ENCODE measurements around the gene MC5R.
"Not testable (repeated sequence)": the region's sequence is repeated elsewhere in the genome, so short reads cannot be mapped to it uniquely, and the experiment has no call there.

Gene MC5R

DNA sequence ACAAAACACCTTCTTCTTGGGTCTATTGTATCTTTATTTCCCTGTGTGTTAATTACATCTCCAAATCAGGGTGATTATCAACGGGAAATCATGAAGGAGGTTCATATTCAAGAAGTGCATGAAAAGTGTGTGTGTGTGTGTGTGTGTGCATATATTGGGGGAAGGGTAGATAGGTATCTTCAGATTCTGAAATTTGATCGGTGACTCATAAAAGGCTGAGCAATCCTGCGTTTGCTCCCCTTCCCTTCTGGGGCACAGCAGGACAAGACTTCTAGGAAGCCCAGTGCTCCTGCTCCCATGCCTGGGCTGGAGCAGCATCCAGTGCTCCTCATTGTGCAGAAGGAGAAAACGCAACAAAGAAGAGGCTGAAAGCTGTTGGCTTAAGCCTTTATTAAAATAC is 25.8 kb downstream of the MC5R start:
- no peak for DNase-seq (ENCODE audit: low read depth in 2 of 2)

DNA sequence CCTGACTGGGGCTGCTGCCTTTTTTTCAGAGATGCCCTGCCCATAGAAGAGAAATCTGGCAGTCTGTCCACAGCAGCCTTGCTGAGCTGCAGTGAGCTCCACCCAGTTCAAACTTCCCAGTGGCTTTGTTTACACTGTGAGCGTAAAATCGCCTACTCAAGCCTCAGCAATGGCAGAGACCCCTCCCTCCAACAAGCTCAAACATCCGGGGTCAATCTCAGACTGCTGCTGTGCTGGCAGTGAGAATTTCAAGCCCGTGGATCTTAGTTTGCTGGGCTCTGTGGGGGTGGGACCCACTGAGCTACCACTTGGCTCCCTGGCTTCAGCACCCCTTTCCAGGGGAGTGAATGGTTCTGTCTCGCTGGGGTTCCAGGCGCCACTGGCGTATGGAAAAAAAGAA is 38.9 kb downstream of the MC5R start:
- DNase-seq (ENCODE audit: low read depth in 2 of 2): not testable (repeated sequence)

DNA sequence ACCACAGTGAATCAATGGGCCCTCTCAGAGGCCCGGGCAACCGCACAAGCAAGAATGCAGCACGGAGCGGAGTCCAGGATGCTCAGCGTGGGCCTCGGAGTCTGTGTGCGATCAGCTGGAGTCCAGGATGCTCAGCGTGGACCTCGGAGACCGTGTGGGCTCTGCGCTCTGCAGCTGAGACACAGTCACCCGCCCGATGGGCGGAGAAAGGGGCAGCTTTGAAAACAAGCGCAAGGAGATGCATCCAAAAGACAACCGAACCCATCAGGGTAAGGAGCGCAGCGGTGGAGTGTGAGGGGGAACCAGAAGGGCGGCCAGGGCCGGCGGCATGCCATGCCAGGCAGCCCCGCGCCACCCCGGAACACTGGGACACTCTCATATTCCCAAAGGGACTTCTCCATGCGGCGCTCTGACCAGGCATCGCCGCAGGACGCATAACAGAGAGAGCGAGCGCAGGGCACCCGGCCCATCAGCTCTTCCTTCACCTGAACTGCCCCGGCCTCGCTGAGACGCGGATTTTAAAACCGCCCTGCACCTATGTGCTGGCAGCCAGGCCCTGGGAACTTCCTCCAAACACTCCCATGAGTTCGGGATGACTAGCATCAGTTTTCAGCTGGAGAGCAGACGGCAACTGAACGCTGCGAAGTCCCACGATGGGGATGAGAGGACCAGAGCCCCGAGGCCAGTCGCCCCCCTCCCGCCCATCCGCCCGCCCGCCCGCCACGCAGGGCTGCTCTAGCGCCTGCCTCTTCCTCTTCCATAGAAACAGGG is 44.7 kb downstream of the MC5R start:
- no peak for DNase-seq (ENCODE audit: low read depth in 2 of 2)

DNA sequence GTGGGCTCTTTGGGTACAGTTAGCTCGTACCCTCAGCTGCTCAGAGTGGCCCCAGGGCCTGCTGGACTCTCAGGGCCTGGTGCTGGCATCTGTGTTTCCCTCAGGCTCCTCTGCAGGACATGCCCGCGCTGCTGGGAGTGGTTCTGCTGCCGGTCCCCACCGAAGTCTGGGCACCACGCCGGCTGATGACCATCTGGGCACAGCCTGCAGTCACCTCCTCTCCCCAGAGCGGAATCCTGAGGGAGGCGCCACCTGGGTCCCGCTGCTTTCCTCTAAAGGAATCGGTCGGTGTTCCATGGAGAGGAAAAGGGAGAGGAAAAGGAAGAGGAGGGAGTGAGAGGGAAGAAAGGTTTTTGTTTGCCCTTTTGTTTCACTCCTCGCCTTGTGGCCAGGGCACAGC is 47.8 kb downstream of the MC5R start:
- DNase-seq (ENCODE audit: low read depth in 2 of 2): no peak

GRCh38 chr18:13872373-13872772 is 48.4 kb downstream of the MC5R start:
- DNase-seq (ENCODE audit: low read depth in 2 of 2): no peak

- no peak for DNase-seq (ENCODE audit: low read depth in 2 of 2)
Observed at GRCh38 chr18:13872932-13873331, 49.0 kb downstream of the MC5R start.

DNA sequence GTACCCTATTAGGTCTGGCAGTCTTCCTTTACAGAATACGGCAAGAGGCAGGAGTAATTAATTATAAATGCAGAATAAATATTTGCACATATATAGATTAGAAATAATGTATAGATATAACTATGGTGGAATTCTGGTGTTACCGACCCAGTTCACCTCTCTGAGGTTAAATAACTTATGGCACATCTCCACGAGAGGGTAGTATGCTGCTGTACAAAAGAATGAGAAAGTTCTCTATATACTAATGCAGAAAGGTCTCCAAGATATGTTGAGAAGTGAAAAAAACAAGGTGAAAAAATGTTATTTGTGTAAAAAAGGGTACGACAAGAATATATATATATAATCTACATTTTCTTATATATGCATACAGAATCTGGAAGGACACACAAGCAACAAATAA is 50.6 kb downstream of the MC5R start:
- no peak for DNase-seq (ENCODE audit: low read depth in 2 of 2)
